GM18873 (cell line): ENCODE measurements around the gene CHRM4.
A peak's percentile ranks its signal among the peaks of the same experiment; 100 is the strongest.

Experiments used
- ATAC-seq: cut with Tn5 transposase; IDR thresholded peaks from one replicate; pipeline ENCODE4 v1.9.1; 2021; ENCODE audit warnings: mild to moderate bottlenecking, moderate library complexity, moderate number of reproducible peaks; ENCODE audit not compliant: unreplicated experiment, low FRiP score

Gene CHRM4

DNA sequence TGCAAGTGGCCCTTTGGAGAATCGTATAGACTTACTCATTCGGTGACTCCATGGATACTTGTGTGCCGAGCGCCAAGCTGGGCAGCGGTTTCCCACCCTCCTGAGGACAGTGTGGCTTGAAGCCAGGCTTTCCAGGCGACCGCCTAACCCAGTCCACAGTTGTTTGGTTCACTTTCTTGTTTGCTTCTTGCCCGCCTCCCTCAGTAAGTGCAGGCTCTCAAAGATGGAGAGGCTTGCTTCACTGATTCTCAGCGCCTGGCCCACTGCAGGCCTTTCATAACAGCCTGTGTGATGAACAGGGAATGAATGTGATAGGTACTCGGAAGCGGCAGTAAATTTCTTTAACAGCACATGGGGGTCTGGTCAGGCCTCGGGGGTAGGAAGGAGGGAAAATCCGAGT is 21.3 kb downstream of the CHRM4 start:
- no peak for ATAC-seq

DNA sequence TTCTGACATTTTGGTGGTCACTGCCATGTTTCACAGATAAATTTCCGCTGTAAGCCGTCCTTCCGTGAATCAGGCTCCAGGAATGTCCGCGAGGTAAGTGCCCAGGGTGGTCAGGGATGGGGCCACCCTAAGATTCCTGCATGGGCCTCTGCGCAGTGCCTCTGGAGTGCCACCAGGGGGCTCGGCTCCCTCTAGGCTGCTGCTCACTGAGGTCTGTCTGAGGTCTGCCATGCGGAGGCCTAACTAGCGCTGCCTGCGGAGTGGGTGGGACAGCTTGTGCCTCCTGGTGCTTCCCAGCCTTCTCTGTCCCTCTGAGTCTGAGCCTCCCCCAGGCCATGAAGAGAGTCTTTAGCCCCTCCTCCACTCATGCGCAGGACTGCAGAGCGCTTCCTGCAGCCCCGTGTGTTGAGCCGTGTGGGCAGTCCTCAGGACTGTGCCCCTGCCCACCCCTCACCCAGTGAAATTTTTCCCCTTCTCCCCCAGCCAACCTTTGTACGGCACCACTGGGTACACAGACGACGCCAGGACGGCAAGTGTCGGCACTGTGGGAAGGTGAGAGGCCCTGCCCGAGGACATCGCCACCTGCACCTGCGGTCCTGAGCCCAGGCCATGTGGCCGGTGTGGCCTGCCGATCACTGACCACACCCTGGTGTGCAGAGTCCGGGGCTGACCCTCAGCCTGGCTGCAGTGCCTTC is 22.0 kb downstream of the CHRM4 start:
- no peak for ATAC-seq

DNA sequence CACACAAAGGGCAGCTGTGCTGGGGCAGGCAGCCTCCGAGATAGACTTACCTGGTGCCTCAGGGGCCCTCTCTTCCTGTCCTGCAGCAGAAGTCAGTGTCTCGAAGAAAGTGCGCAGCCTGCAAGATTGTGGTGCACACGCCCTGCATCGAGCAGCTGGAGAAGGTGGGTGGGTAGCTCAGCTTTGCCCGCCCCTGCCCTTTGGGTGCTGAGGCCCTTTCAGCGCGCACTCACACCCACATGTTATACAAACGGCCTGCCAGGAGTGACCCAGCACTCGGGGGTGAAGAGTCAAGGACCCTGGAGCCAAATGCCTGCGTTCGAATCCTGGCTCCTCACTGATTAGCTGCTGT is 23.7 kb downstream of the CHRM4 start:
- no peak for ATAC-seq

DNA sequence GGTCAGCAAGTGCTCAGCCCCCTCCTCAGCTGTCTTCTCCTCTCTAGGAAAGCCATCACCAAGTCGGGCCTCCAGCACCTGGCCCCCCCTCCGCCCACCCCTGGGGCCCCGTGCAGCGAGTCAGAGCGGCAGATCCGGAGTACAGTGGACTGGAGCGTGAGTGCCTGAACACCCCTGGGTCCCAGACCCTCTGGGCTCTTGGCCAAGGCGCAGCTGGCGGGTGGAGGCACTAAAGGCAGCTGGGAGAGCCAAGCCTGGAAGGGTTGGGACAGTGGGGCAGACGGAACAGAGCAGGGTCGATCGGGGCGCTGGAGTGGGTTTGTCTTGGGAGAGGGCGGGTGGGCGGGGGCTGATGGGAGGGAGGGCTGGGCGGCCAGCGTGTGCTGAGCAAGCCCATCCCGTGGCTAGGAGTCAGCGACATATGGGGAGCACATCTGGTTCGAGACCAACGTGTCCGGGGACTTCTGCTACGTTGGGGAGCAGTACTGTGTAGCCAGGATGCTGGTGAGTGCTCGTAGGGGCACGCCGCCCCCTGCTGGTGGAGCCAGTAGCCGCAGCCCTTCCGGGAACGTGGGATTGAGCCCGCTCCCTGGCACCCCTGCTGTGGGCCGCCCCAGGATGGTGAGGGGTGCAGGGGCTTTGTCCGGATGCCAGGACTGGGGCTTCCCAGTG is 24.2 kb downstream of the CHRM4 start:
- peak; percentile 41 for ATAC-seq

DNA sequence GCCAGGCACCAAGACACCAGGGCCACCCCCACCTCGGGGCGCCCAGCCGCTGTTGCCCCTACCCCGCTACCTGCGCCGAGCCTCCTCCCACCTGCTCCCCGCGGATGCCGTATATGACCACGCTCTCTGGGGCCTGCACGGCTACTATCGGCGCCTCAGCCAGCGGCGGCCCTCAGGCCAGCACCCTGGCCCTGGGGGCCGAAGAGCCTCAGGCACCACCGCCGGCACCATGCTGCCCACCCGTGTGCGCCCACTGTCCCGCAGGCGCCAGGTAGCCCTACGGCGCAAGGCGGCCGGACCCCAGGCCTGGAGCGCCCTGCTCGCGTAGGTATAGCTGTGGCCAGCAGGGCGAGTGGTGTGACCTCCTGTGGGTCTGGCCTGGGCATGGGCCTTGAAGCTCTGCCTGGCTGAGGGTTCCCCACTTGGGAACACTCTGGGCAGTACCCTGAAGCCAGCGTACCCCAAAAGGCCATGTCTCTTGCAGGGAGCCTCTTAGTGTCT is 24.9 kb downstream of the CHRM4 start:
- ATAC-seq: no peak

GRCh38 chr11:46366260-46366659 is 25.3 kb downstream of the CHRM4 start:
- no peak for ATAC-seq

DNA sequence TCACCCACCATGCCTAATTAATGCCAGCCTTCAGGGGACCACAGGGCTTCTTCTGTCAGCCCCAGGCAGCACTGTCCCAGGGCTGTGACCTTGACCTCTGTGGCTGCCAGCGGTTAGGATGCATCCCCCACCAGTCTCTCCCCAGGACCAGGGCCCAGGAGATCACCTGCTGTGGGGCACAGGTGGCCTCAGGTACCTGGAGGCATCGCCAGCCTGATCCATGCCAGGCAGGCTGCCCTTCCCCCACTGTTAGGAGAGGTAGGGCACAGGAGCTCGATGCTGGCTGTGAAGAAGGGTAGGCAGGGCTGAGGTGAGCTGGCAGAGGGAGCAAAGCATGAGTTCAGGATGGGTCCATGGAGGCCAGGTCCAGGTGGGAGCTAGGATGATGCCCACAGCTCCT is 26.8 kb downstream of the CHRM4 start:
- ATAC-seq: no peak

GRCh38 chr11:46364056-46364455 is 27.5 kb downstream of the CHRM4 start:
- no peak for ATAC-seq

DNA sequence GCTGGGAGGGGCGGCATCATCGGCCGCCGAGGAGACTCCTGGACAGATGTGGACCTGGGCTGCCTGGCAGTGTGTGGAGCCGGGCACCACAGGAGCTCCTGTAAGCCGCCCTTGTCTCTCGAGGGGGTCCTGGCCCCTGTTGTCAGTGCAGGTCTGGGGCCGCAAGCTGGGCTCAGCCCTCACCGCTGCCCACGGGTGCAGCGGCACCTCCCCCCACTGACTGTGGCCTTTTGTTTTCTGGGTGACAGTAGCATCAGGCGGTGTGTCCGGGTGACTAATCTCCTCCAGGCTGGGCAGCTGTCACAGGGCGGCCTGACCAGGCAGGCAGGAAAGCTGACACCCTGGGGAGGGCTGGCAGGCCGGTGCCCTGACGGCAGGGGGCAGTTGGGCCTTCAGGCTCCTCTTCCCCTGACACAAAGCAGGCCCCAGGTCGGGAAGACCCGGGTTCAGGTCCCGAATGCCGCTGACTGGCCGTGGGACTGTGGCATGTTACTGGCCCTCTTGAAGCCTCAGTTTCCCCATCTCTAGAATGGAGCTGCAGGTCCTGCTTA is 28.0 kb downstream of the CHRM4 start:
- ATAC-seq: no peak

- no peak for ATAC-seq
Observed at GRCh38 chr11:46363031-46363407, 28.6 kb downstream of the CHRM4 start.

DNA sequence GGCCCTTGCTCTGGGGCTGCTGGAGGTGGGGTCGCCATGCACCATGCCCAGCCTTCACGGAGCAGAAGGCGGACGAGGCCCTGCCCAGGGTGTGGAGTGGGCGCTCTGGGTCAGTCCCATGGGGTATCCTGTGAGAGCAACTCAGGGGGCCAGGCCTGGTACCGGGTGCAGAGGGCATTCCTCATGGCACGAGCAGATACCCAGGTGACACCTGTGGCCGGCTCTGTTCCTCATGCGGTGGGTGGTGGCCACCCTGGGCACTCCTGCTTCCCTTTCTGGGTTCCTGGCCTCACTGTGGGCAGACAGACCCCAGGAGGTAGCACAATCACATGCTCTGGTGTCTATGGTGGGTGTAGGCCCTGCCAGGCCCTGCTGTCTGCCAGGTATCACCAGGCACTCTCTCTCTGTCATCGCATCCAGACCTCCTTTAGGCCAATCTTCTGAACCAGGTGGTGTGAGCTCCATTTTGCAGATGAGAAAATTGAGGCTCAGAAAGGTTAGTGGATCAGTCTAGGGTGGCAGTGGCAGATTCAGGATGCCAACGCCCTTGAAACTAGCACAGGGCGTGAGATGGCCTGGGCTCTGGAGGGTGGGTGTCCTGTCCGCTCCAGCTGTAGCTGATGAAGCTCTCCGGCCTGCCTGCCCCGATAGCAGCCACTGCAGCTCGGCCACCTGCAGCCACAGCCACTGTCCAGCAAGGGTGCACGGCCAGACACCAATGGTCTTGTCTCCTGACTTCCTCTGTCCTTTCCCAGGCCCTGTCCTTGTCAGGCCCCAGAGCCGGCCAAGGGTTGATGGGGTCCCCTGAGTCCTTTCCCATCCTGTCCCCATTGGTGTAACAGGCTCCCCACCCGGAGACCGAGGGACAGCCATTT is 29.2 kb downstream of the CHRM4 start:
- no peak for ATAC-seq

DNA sequence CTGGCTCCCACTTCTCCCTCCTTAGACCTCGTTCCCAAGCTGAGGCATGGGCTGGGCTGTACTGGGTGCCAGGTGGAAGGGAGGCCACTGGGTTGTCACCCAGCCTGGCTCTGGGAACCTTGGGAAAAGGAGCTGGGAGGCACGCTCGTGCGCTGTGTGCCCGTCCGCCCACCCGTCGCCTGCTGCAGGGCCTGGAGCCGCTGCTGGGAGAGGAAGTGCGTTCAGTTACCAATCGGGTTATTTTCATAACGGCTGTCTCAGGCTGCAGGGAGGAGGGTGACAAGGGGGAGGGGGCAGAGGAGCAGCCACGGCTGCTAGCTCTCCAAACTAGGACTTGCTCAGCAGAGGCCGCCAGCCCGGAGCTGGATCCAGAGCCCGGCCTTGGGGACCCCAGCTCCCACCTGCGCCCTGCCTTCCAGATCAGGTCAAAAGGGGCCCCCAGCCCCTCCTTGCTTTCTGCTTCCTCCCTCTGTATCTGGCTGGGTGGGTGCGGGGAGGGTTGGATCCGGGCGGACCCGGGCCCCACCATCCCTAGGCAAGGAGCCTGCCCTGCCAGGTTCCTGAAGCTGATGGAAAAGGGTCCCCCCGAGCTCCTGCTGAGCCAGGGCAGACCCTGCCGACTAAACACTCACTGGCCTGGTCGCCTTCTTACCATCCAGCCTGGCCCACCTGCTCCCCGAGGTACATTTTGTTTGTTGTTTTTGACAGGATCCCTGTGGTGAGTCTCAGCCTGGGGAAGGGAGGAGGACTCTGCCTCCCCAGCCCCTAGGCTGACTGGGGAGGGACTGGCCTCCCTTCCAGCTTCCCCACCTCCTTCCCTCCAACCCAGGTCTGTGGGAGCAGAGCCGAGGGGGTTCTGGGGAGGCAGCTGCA is 30.1 kb downstream of the CHRM4 start:
- ATAC-seq: peak; percentile 49

DNA sequence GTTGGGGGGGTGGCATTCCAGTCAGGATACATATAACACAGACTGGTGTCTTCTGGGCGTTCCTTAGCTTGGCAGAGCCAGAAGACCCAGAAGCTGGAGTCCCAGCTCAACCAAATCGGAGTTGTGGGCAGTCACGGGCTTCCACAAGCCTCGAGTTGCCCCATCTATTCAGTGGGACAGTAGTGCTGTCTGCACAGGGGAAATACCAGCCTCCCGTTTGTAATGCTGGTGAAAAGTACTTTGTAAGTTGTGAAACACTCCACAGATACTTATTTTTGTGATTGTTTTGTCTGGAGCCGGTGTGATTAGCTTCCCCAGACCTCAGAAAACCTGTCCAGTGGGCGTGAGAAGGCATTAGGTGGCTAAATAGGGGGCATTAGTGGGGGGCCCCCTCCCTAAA is 30.7 kb downstream of the CHRM4 start:
- ATAC-seq: no peak

GRCh38 chr11:46359953-46360352 is 31.6 kb downstream of the CHRM4 start:
- no peak for ATAC-seq

DNA sequence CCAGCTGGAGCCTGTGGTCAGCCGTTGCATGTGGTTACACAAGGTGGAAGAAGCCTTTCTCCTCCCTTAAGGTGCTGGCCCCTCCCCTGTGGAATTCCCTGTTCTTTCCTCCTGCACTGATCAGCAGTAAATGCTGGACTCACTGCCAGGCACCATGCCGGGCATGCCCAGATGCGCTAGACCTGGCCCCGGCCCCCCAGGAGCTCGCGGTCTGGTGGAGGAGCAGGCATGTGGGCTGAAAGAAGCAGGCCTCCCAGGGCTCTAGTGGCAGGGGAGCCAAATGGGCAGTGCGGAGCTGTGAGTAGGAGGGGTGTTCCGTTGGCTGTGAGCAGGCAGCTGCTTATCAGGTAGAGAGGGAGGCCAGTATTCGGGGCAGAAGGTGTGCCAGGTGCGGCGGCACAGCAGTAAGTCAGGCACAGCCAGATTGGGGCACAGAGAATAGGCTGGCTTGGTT is 34.1 kb downstream of the CHRM4 start:
- ATAC-seq: no peak

DNA sequence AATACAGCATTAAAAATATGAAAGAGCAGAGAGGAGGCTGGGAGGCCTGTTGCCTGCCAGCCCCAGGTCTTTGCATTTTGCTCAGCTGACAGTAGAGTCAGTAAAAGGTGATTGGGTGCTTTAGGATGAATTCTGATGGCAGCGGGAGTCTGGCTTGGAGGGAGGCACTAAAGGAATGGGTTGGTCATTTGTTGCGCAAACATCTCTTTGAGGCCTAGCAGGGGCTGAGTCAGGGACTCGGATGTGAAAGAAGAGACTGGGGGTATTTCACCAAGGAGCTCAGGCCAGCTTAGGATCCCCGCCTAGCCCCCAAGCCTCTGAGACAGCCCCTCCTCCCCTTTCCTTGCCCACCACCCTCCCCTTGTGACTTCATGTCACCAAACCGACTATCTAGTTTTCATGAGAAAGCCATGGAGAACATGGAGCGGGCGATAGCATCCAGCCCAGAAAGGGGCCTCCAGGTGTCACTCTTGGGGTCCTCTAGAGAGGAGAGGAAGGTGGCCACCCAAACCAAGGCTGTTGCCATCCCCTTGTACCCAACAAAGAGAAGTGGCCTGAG is 34.6 kb downstream of the CHRM4 start:
- ATAC-seq: no peak

- ATAC-seq: no peak
Observed at GRCh38 chr11:46353698-46354097, 37.9 kb downstream of the CHRM4 start.

DNA sequence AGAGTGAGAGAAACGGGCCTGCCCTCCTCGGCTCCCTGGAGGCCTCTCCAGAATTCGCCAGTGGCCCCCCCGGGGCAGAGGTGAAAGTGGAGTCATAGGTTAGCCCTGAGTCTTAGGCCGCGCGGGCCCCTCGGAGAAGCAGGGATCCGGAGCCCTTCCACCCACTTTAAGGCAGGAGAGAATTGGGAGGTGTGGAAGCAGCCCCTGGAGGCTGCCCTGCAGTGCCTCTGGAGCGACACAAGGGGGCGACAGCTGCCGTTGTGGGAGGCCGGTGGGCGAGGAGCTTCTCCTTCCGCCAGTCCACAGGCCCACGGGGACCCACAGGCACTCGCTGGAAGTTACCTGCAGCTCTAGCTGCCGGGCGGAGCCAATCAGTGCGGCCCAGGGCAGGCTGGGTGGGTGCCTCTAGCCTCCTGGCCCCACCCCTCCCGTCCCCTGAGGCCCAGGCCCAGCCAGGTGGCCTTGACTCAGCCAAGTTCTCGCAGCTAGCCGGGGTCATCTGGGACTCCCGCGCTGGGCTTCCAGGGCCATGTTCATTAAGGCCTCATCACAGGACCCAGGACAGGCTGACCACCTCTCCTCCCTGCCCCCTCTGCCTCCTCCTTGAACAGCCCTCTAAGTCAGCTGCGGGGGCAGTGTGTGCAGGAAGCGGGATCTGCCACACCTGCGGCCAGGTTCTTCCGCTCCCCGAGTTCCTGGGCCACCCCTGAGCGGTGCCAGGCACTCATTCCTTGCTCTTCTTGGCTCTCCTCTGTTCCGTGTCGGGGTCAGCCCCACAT is 39.3 kb downstream of the CHRM4 start:
- ATAC-seq: no peak

GRCh38 chr11:46351606-46352005 is 40.0 kb downstream of the CHRM4 start:
- no peak for ATAC-seq
